ENCODE measurements around the gene B3GNT5.

B3GNT5 gene

GRCh38 chr3:183210341-183210740 is 42.7 kb upstream of the B3GNT5 start:
- TF ChIP-seq POLR2AphosphoS5 (IDR thresholded peaks at IDR 0.05; ENCODE audit: low read depth, low read length) (no peak), FOXP2 (optimal IDR thresholded peaks at IDR 0.05; ENCODE audit: borderline replicate concordance, extremely low read depth, extremely low read length, insufficient read depth) (no peak), TAF1 (IDR thresholded peaks at IDR 0.05; ENCODE audit: borderline replicate concordance, insufficient read depth, low read length) (no peak), REST (IDR thresholded peaks at IDR 0.05; ENCODE audit: insufficient read depth in 1 of 2, low read depth in 2 of 2, low read length in 2 of 2) (no peak), SIN3A (IDR thresholded peaks at IDR 0.05; ENCODE audit: borderline replicate concordance, insufficient read depth, low read length) (no peak)

- TF ChIP-seq POLR2AphosphoS5 (IDR thresholded peaks at IDR 0.05; ENCODE audit: low read depth, low read length) = no peak
- TF ChIP-seq FOXP2 (optimal IDR thresholded peaks at IDR 0.05; ENCODE audit: borderline replicate concordance, extremely low read depth, extremely low read length, insufficient read depth) = no peak
- TF ChIP-seq SIN3A (IDR thresholded peaks at IDR 0.05; ENCODE audit: borderline replicate concordance, insufficient read depth, low read length) = no peak
- no peak for TF ChIP-seq REST (IDR thresholded peaks at IDR 0.05; ENCODE audit: insufficient read depth in 1 of 2, low read depth in 2 of 2, low read length in 2 of 2)
- no peak for TF ChIP-seq TAF1 (IDR thresholded peaks at IDR 0.05; ENCODE audit: borderline replicate concordance, insufficient read depth, low read length)
Measured at GRCh38 chr3:183210862-183211341, 42.2 kb upstream of the B3GNT5 start.

- no peak for TF ChIP-seq REST (IDR thresholded peaks at IDR 0.05; ENCODE audit: insufficient read depth in 1 of 2, low read depth in 2 of 2, low read length in 2 of 2)
- no peak for TF ChIP-seq SIN3A (IDR thresholded peaks at IDR 0.05; ENCODE audit: borderline replicate concordance, insufficient read depth, low read length)
- no peak for TF ChIP-seq TAF1 (IDR thresholded peaks at IDR 0.05; ENCODE audit: borderline replicate concordance, insufficient read depth, low read length)
- TF ChIP-seq FOXP2 (optimal IDR thresholded peaks at IDR 0.05; ENCODE audit: borderline replicate concordance, extremely low read depth, extremely low read length, insufficient read depth) = no peak
- no peak for TF ChIP-seq POLR2AphosphoS5 (IDR thresholded peaks at IDR 0.05; ENCODE audit: low read depth, low read length)
Measured at GRCh38 chr3:183211352-183211751, 41.7 kb upstream of the B3GNT5 start.

- no peak for TF ChIP-seq REST (IDR thresholded peaks at IDR 0.05; ENCODE audit: insufficient read depth in 1 of 2, low read depth in 2 of 2, low read length in 2 of 2)
Measured at GRCh38 chr3:183212096-183212495, 41.0 kb upstream of the B3GNT5 start.

- TF ChIP-seq FOXP2 (optimal IDR thresholded peaks at IDR 0.05; ENCODE audit: borderline replicate concordance, extremely low read depth, extremely low read length, insufficient read depth) = no peak
Measured at GRCh38 chr3:183212565-183212964, 40.5 kb upstream of the B3GNT5 start.
